Heart left ventricle (tissue), 13 donors: ENCODE results near the gene TTYH1.
"Not testable (repeated sequence)": the region's sequence is repeated elsewhere in the genome, so short reads cannot be mapped to it uniquely, and the experiment has no call there.

ENCODE experiments used
- CTCF ChIP-seq, 12 donors: fragments of 200-600 bp; sonication (generic) in 4 of 12; IDR thresholded peaks; one replicate each; pipeline versions ENCODE4 v1.5.0 to v1.8.0; 2018 to 2022; ENCODE audit warnings: antibody characterized with exemption in 12 of 12, mild to moderate bottlenecking in 5 of 12
- POLR2A ChIP-seq, 2 donors: fragments of 450-650 bp; IDR thresholded peaks; one replicate each; pipeline ENCODE4 v1.6.1; 2017; ENCODE audit warnings: antibody characterized with exemption in 2 of 2, mild to moderate bottlenecking in 2 of 2, moderate library complexity in 2 of 2
- donor health status: ischemic (EF 13 %, LVEDD 7.1; RV severe dilation, severe dysfunction).
- donor health status: DM: no; HTN: yes; CAD: no.
- donor health status: DM: no; HTN: no; CAD: no.
- donor health status: ischemic (EF 25% LVEDD 6.9; RV normal size, moderate dysfunction).
- donor health status: ischemic (EF 25% LVEDD 5.7; RV mildly dilated, moderate dysfunction).
- donor health status: ischemic (EF 35%, LVEDD 5.7; RV mildly dilated, moderate dysfunction).
- donor health status: nonischemic (EF 11% LVEDD 7.7; RV severe dilation, severe dysfunction).
- donor health status: DM: yes; HTN: yes; CAD: no.
- donor health status: PGD.
- donor health status: ischemic (EF 29% LVEDD 5.4; RV normal size, mild dysfunction).
- donor health status: nonischemic (EF 23%, LVEDD 6.1; RV moderate dilation, normal function).

- not testable (repeated sequence) for TF ChIP-seq POLR2A, CTCF (IDR thresholded peaks at IDR 0.05)
These were observed 31.1 kb downstream of the TTYH1 start for GRCh38 chr19:54446349-54446748.
